HG03196 (cell line): ENCODE results near the gene CAPN12.

ENCODE experiments used
- ATAC-seq: cut with Tn5 transposase; IDR thresholded peaks from one replicate; pipeline ENCODE4 v1.9.1; 2021; ENCODE audit not compliant: unreplicated experiment

Gene CAPN12

DNA sequence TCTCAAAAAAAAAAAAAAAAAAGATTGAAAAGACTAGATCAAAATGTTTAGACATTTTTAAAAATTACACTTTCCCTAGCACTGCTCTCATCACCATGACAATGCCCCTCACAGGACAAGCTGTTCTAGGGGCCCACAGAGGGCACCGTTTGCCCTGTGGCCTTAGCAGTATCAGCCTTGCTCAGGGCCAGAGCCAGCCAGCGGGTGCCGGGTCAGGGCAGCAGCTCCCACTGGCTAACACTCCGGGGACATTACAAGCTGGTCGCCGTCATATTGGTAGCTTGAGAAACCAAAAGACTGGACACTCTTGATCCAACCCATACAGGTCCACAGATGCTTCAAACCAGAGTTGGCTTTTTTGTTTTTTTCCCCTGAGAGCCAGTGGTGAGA is 18.0 kb downstream of the CAPN12 start:
- ATAC-seq, result no peak

- no peak for ATAC-seq
Measured at GRCh38 chr19:38725469-38726283, 18.6 kb downstream of the CAPN12 start.

GRCh38 chr19:38723990-38724854 is 20.1 kb downstream of the CAPN12 start:
- no peak for ATAC-seq

- no peak for ATAC-seq
Measured at GRCh38 chr19:38723606-38723965, 20.7 kb downstream of the CAPN12 start.

GRCh38 chr19:38722947-38723605 is 21.2 kb downstream of the CAPN12 start:
- ATAC-seq, result no peak

DNA sequence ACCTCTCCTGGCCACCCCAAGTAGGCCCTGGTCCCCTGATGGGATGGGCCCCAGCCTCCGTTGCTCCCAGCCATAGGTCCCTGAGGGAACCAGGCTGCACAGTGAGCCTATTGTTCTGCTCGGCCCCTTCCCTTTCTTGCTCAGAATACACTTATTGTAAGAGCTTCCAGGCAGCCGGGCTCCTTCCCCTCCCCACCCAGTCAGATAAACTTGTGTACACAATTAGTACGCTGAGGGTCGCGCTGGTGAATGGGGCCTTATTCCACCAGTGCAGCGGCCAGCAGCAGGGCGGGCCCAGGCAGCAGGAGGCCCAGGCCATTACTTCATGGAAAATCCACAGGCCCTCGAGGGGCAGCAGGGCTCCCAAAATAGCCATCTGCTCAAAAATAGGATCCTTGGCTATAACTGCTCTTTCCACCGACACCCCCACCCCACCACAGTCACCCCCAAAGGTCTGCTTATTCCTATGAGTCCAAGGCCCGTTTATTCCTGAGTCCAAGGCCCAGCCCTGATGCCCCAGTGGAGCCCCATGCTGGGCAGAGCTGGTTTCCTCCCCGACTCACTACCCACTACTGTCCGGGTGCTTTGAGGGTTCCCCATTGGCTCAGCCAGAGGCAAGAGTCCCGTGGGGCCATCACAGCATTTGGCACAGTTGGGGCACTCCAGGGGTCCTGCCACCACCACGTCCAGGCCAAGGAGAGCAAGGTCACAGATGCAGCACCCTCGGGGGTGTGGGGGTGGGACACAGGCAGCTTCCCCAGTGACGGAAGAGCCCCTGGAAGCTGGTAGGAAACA is 22.1 kb downstream of the CAPN12 start:
- no peak for ATAC-seq

DNA sequence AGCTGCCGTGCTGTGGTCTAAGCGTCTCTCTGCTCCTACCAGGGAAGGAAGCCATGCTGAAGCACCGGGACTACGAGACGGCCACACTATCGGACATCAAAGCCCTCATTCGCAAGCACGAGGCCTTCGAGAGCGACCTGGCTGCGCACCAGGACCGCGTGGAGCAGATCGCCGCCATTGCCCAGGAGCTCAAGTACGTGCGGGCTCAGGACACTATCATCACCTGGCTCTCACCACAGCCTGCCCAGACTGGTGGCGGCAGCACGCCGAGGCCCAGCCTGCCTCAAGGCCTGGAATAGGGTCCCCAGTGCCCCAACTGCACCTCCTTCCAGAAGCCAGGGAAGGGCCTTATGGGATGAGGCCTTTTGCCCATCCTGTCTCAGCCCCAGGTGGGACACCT is 22.8 kb downstream of the CAPN12 start:
- no peak for ATAC-seq

DNA sequence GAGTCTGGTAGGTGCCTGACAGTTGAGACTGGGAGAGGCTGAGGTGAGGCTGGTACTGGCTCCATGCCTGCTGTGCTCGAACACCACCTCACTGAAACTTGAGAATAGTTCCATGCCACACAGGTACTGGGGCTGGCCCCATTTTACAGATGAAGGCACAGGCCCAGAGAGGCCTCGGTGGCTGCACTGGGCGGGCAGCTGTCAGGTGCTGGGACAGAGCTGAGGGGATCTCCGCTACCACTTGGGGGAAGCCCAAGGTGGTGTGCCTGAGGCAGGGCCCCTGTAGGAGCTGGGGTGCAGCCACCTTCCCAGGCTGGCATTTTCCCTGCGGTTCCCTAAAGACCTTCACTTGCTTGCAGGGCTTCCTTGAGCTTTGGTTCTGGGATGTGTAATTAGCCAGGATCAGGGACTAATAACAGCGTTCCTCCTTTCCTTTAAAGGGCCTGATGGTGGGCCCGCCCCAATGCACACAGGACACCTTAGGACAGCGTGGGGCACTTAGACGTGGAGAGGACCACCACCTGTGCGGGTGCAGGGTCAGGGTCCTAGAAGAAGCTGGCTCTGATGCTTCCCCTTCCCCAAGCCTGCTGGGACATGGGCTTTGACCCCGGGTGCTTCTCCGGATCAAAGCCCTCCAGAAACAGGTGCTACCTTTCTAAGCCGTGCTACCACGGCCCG is 23.6 kb downstream of the CAPN12 start:
- no peak for ATAC-seq

- ATAC-seq, result no peak
Measured at GRCh38 chr19:38719761-38720558, 24.3 kb downstream of the CAPN12 start.

DNA sequence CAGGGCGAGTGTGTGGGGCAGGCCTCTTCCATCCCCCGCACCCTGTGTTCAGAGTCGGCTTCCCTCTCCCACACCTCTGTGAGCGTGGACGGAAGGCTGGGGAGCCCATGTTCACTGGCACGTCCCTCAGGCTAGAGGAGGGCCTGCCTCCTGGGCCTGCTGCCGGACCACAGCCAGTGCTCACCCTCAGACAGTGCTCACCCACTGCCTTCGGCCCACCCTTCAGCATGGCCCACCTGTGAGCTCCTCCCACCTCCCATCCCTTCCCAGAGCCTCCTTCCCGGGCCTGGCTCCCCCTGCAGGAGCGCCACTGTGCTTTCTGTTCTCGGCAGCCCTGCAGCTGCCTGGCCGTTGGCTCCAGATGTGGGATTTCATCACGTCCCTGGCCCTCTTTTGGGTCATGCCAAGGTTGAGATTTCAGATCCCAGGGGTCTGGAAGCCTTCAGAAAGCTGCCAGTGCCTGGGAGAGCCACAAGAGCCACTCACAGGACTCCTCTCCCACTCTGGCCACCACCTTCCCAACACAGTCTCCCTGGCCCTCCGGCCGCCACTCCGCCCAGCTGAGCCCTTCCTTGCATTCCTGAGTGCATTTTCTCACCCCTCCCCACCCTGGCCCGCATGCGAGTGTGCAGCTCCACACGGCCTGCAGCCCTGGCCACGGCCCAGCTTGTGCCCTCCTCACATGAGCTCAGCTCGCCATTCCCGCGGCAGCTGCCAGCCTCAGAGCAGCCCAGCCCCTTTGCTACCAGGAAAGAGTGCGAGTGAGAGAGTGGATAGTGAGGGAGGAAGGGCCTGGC is 25.3 kb downstream of the CAPN12 start:
- no peak for ATAC-seq

DNA sequence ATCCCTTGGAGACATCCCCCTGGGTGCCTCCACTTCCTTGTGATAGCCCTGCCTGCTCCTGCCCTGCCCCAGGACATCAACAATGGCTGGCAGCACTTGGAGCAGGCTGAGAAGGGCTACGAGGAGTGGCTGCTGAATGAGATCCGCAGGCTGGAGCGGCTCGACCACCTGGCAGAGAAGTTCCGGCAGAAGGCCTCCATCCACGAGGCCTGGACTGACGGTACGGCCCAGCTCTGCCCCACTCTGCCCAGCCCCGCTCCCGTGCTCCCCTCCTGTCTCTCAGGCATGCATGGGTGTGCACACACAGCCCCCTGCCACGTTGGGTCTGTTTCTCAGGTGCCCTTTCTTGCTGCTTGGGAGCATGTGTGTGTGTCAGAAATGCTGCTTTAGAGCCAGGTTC is 26.4 kb downstream of the CAPN12 start:
- ATAC-seq, result no peak

DNA sequence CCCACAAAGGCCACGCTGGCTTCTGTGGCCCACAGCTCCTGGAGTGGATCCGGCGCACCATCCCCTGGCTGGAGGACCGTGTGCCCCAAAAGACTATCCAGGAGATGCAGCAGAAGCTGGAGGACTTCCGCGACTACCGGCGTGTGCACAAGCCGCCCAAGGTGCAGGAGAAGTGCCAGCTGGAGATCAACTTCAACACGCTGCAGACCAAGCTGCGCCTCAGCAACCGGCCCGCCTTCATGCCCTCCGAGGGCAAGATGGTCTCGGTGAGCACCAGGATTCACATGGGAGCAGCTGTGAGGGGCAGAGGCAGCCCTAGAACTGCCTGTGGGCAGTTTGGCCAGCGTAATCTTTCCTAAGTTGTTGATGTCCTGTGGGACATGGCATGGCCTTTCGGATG is 27.2 kb downstream of the CAPN12 start:
- ATAC-seq, result no peak

- no peak for ATAC-seq
Measured at GRCh38 chr19:38715555-38715954, 28.7 kb downstream of the CAPN12 start.

DNA sequence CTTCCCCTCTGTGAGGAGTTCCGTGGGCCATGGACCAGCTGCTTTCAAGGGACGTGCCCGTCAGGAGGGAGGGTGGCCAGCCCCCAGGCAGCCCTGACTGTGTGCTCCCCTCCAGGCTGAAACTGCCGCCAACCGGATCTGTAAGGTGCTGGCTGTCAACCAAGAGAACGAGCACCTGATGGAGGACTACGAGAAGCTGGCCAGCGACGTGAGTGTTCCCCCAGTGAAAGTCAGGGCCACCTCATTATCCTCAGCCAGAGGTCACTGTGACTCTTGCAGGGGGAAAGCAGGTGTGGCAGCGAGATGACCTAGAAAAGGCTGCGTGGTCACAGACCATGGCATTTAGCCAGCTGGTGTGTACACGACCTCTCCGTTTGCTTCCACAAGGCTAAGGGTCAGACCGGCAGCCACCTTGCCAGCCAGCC is 29.9 kb downstream of the CAPN12 start:
- no peak for ATAC-seq

DNA sequence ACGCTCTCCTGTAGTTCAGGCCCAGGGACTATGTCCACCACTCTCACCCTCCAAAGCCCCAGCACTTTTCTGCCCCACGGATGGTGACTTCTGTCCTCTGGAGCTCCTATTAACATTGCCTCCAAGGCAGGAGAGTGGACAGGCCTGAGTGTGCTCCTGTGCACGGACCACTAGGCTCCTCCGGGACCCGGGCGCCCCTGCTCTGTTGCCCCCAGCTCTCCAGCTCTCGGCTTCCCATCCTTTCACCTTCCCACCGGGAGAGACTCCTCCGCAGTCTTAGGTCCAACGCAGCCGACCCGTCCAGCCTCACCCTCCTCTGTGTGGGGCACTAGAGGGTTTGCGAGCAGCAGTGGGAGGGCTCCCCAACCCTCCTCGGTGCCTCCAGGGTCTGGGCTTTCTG is 30.4 kb downstream of the CAPN12 start:
- ATAC-seq, result no peak

DNA sequence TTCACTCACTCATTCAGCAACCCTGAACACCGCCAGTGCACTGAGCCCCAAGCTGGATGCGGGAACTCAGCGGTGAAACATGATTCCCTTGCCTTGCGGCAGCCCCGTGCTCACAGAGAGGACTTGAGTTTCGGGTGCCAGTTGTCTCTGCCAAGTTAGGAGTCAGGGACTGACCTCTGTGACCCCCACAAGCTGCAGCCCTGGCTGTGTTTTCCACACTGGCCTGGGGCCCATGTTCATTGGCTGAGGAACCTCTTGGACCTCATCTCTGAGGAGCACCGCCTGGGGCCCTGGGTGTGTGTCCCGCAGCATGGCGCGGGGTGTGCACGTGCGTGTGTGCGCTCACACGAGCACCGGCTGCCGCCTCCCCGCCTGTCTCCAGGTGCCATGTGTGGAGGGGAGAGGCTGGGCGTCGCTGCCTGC is 31.0 kb downstream of the CAPN12 start:
- ATAC-seq, result no peak

- ATAC-seq, result no peak
Measured at GRCh38 chr19:38712161-38712748, 32.0 kb downstream of the CAPN12 start.

DNA sequence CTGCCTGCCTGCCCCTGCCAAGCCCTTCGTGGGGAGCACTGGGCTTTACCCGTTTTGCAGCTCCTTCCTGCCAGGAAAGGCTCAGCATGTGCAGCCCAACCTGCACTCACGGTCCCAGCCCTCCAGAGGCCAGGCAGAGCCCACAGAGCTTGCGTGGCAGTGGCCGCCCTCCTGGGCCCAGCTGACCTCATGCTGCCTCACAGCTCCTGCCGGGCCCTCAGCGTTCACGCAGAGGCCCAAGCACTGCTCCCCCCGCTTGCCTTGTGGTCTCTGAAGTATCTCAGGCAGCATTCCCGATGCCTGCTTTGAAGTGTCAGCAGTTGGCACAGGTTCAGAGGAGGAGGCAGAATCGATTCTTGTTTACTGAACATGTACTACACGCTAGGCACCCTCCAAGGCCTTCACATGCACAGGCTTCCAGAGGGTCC is 32.5 kb downstream of the CAPN12 start:
- ATAC-seq, result no peak
